Measurements from ENCODE around the gene SBNO1. TPM values are rescaled to one million over a fixed set of nuclear protein-coding genes. Genes with fewer than 3 reads are reported as not detected.
"Not testable (repeated sequence)": the region's sequence is repeated elsewhere in the genome, so short reads cannot be mapped to it uniquely, and the experiment has no call there.

SBNO1 gene
- total RNA-seq, 1 donor from 2014 or later, result 26.1 TPM

DNA sequence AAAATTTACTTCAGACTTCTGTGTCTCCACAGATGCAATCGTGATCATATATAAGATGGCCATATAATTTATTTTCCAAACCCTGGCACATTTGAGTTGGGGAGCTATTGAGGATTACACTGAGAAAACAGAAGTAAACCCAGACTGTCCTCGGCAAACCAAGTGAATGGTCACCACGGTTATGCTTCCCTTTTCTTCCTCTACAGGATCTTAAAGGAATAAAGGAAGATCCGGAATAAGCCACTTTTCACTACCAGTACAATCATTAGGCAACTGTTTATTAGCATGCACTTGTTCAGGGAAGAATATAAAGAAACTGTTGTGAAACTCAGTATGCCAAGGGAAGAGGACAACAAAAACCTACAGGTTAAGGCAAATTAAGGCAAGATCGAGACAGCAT is 27.6 kb downstream of the SBNO1 start:
- FAIRE-seq (no peak), DNase-seq (ENCODE audit: low read depth) (no peak)
- TF ChIP-seq, protein P1, sequence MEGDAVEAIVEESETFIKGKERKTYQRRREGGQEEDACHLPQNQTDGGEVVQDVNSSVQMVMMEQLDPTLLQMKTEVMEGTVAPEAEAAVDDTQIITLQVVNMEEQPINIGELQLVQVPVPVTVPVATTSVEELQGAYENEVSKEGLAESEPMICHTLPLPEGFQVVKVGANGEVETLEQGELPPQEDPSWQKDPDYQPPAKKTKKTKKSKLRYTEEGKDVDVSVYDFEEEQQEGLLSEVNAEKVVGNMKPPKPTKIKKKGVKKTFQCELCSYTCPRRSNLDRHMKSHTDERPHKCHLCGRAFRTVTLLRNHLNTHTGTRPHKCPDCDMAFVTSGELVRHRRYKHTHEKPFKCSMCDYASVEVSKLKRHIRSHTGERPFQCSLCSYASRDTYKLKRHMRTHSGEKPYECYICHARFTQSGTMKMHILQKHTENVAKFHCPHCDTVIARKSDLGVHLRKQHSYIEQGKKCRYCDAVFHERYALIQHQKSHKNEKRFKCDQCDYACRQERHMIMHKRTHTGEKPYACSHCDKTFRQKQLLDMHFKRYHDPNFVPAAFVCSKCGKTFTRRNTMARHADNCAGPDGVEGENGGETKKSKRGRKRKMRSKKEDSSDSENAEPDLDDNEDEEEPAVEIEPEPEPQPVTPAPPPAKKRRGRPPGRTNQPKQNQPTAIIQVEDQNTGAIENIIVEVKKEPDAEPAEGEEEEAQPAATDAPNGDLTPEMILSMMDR (IDR thresholded peaks at IDR 0.05; ENCODE audit: insufficient read depth, low read length, severe bottlenecking), result no peak
- Histone ChIP-seq H3K36me3 (ENCODE audit: control insufficient read depth, insufficient read depth, low read length) (peaks cover 9% of the 10 kb centered on the region), H3K4me3 (ENCODE audit: low read depth, low read length) (no peak overlapping the region), H3K27me3 (ENCODE audit: control insufficient read depth, insufficient read depth, low read length) (no peaks in the 10 kb centered on the region)

DNA sequence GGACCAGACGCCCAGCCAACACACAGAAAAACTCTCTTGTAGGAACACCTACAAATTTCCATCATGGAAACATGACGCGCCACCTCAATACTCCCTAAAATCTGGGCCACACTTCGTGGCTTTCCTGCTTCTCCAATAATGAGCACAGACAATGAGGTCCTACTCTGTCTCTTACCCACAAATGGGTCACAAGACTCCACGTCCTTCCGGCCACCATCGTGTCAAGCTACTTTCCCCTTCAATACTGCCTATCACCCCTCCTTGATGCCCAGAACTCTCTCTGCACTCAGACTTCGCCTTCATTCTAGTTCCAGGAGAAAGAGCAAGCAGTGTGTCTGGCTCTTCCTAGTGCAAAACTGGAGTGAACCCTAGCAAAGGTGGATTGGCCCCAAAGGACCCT is 28.1 kb downstream of the SBNO1 start:
- H3K36me3 ChIP-seq (ENCODE audit: control insufficient read depth, insufficient read depth, low read length), result peaks cover 9% of the 10 kb centered on the region
- no peaks in the 10 kb centered on the region for H3K27me3 ChIP-seq (ENCODE audit: control insufficient read depth, insufficient read depth, low read length)
- no peak overlapping the region for H3K4me3 ChIP-seq (ENCODE audit: low read depth, low read length)
- TF ChIP-seq, protein P1 (IDR thresholded peaks at IDR 0.05; ENCODE audit: insufficient read depth, low read length, severe bottlenecking), result no peak
- FAIRE-seq, result no peak
- no peak for DNase-seq (ENCODE audit: low read depth)

DNA sequence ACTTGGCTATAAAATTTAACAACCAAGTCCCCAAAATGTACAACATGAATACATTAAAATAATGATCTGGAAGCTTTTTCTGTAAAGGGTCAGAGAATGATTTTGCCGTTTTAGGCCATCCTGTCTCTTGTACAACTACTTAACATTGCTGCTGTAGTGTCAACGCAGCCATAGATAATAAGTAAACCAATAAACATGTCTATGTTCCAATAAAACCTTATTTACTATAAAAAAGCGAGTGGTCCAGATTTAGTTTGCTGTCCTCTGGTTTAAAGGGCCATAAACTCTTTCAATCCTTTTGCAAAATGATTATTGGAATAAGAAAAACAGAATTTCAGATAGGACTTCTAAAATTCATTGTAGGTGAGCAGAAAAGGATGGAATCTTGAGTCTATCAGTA is 29.2 kb downstream of the SBNO1 start:
- DNase-seq (ENCODE audit: low read depth) (no peak), FAIRE-seq (no peak)
- peaks cover 7% of the 10 kb centered on the region for H3K36me3 ChIP-seq (ENCODE audit: control insufficient read depth, insufficient read depth, low read length)
- H3K27me3 ChIP-seq (ENCODE audit: control insufficient read depth, insufficient read depth, low read length), result no peaks in the 10 kb centered on the region
- no peak overlapping the region for H3K4me3 ChIP-seq (ENCODE audit: low read depth, low read length)
- TF ChIP-seq, protein P1 (IDR thresholded peaks at IDR 0.05; ENCODE audit: insufficient read depth, low read length, severe bottlenecking), result no peak

DNA sequence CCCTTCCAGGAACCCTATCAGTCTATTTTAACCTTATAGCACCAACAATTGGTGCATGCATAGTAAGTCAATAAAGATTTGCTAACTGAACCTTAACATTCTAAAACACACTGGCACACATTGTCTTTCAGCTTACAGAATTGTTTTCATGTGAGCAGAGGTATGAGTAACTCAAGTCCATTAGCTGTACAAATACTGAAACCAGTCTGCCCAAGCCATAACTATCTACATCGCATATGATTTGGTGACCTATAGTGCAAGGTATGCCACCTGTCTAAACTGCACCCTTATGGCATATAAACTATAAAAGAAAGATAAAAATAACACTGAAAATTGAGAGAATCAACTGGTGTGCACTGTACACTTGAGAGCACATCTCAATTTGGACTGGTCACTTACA is 34.8 kb downstream of the SBNO1 start:
- DNase-seq (ENCODE audit: low read depth) (no peak), FAIRE-seq (no peak)
- peaks cover 9% of the 10 kb centered on the region for H3K36me3 ChIP-seq (ENCODE audit: control insufficient read depth, insufficient read depth, low read length)
- TF ChIP-seq, protein P1 (IDR thresholded peaks at IDR 0.05; ENCODE audit: insufficient read depth, low read length, severe bottlenecking), result no peak
- no peak overlapping the region for H3K4me3 ChIP-seq (ENCODE audit: low read depth, low read length)
- H3K27me3 ChIP-seq (ENCODE audit: control insufficient read depth, insufficient read depth, low read length), result no peaks in the 10 kb centered on the region

DNA sequence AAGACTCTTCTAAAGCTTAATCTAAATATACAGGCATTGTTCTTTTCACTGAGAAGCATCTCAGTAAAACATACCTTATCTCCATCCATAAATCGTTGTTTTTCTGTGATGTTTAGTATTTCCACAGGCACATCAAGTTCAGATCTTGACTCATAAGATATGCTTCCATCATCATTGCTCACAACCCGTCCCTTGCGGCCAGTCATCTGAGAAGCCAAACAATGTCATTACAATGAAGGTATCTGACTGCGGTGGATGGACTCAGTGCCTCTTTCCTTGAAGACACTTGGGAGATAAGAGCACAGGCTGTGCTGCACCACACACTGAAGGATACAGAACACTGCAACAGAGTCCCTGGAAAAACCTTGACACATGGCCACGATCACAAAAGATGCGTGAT is 44.8 kb downstream of the SBNO1 start:
- TF ChIP-seq, protein P1 (IDR thresholded peaks at IDR 0.05; ENCODE audit: insufficient read depth, low read length, severe bottlenecking), result no peak
- peaks cover 21% of the 10 kb centered on the region for H3K36me3 ChIP-seq (ENCODE audit: control insufficient read depth, insufficient read depth, low read length)
- no peak for FAIRE-seq
- H3K27me3 ChIP-seq (ENCODE audit: control insufficient read depth, insufficient read depth, low read length), result no peaks in the 10 kb centered on the region
- no peak overlapping the region for H3K4me3 ChIP-seq (ENCODE audit: low read depth, low read length)
- no peak for DNase-seq (ENCODE audit: low read depth)

DNA sequence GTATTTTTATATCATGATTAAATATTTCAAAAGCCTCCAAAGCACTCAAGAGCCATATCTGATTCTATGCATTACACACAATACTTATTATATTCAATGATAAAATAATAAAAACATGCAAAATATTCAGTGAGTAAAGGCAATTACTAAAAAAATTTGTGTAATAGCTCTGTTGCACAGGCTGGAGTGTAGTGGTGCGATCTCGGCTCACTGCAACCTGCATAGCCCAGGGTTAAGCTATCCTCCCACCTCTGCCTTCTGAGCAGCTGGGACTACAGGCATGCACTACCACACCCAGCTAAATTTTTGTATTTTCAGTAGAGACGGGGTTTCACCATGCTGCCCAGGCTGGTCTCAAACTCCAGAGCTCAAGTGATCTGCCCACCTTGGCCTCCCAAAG is 45.4 kb downstream of the SBNO1 start:
- FAIRE-seq, result no peak
- H3K36me3 ChIP-seq (ENCODE audit: control insufficient read depth, insufficient read depth, low read length), result peaks cover 20% of the 10 kb centered on the region

DNA sequence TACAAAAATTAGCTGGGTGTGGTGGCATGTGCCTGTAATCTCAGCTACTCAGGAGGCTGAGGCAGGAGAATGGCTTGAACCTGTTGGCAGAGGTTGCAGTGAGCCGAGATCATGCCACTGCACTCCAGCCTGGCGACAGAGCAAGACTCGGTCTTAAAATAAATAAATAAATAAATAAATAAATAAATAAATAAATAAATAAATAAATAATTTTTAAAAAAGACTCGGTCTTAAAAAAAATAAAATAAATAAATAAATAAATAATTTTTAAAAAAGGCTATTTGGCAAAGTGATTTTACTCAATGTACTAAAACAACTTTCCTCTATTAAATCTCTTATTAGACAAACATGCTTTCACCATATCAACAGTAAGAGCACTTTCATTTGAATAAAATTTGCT is 51.6 kb downstream of the SBNO1 start:
- FAIRE-seq; DNase-seq (ENCODE audit: low read depth); H3K4me3 ChIP-seq (ENCODE audit: low read depth, low read length); H3K27me3 ChIP-seq (ENCODE audit: control insufficient read depth, insufficient read depth, low read length): not testable (repeated sequence)
- peaks cover 12% of the 10 kb centered on the region for H3K36me3 ChIP-seq (ENCODE audit: control insufficient read depth, insufficient read depth, low read length)

More for the DNA sequence above, 45.4 kb downstream of the SBNO1 start:
- Histone ChIP-seq H3K4me3 (ENCODE audit: low read depth, low read length) (no peak overlapping the region), H3K27me3 (ENCODE audit: control insufficient read depth, insufficient read depth, low read length) (no peaks in the 10 kb centered on the region)
- DNase-seq (ENCODE audit: low read depth), result no peak
- TF ChIP-seq, protein P1 (IDR thresholded peaks at IDR 0.05; ENCODE audit: insufficient read depth, low read length, severe bottlenecking), result no peak
